HepG2 (cell line): ENCODE data around the gene NTF3. TPM values are rescaled to one million over a fixed set of nuclear protein-coding genes. Genes with fewer than 3 reads are reported as not detected.

Source experiments
- ATAC-seq: fragments of 200-7000 bp; cut with Tn5 transposase; 3 replicates; pipeline ENCODE4 v1.9.1; 2020; ENCODE audit warnings: mild to moderate bottlenecking, moderate library complexity
- BruUV-seq: library from RNA; stranded (reverse); fragments of 400-500 nt; replicated peaks from 2 replicates; lab custom pipeline; 2021; lab: Mats Ljungman, UMichigan
- CTCF ChIA-PET: fragments of 300-600 bp; formaldehyde crosslinking; extraction: SDS; loops from one replicate; lab custom pipeline; 2021; ENCODE audit warnings: low total read pairs, inconsistent platforms, low intra/inter-chr PET ratio; lab: Yijun Ruan, JAX
- POLR2A ChIA-PET: fragments of 350-600 bp; sonication (Branson Sonifier 250); formaldehyde crosslinking; loops from one replicate; lab custom pipeline; 2020; ENCODE audit warnings: antibody characterized with exemption, inconsistent platforms; lab: Yijun Ruan, JAX
- DNase-seq: peaks from one replicate; pipeline ENCODE4 v3.0.0-alpha.2; 2015; ENCODE audit warnings: low spot score
- FAIRE-seq: peaks from 3 replicates; lab custom pipeline; 2011; peaks lifted over from hg19 to GRCh38; lab: Jason Lieb, UNC
- H2AFZ ChIP-seq: one replicate; pipeline ENCODE4 v1.6.1; 2011; ENCODE audit warnings: low read length, inconsistent platforms
- H3K27ac ChIP-seq: fragments of 300-600 bp; 3 replicates; pipeline ENCODE4 v1.8.0; 2011; ENCODE audit warnings: mixed run types, mild to moderate bottlenecking, mixed read lengths, low read length, inconsistent platforms; ENCODE audit not compliant: insufficient read depth; ENCODE audit errors: extremely low read length
- H3K27me3 ChIP-seq, 2 experiments: fragments of 200-600 bp in 1 of 2; 2 replicates in 1 of 2; 3 replicates in 1 of 2; pipeline versions ENCODE4 v1.6.0 to v1.8.0; 2011; ENCODE audit warnings: low read length in 2 of 2, mild to moderate bottlenecking in 2 of 2, moderate library complexity in 2 of 2, inconsistent platforms in 1 of 2; ENCODE audit not compliant: insufficient read depth in 2 of 2, control insufficient read depth in 1 of 2
- H3K36me3 ChIP-seq, 2 experiments: fragments of 200-600 bp in 1 of 2; replicated peaks in 1 of 2; 2 replicates in 1 of 2; 3 replicates in 1 of 2; pipeline versions ENCODE4 v1.5.1 to v1.8.0; 2011; ENCODE audit warnings: low read length in 2 of 2, inconsistent platforms in 1 of 2; ENCODE audit not compliant: insufficient read depth in 2 of 2, control insufficient read depth in 1 of 2
- H3K4me1 ChIP-seq: 2 replicates; pipeline ENCODE4 v1.5.1; 2012; ENCODE audit warnings: low read length, inconsistent platforms; ENCODE audit not compliant: insufficient read depth
- H3K4me2 ChIP-seq: 2 replicates; pipeline ENCODE4 v1.6.0; 2011; ENCODE audit warnings: low read depth, low read length, inconsistent platforms
- H3K4me3 ChIP-seq, 3 experiments: fragments of 200-600 bp in 1 of 3; sonication (generic), shearing (Covaris generic) in 1 of 3; replicated peaks in 1 of 3; 2 replicates each; pipeline ENCODE4 v1.5.1; 2011 to 2016; ENCODE audit warnings: low read length in 3 of 3, inconsistent platforms in 2 of 3, low read depth in 2 of 3, mild to moderate bottlenecking in 2 of 3, control low read depth in 1 of 3, mixed read lengths in 1 of 3; ENCODE audit not compliant: insufficient read depth in 1 of 3
- H3K79me2 ChIP-seq: one replicate; pipeline ENCODE4 v1.6.1; 2011; ENCODE audit warnings: low read length, inconsistent platforms; ENCODE audit not compliant: insufficient read depth
- H3K9ac ChIP-seq: 2 replicates; pipeline ENCODE4 v1.6.0; 2011; ENCODE audit warnings: mild to moderate bottlenecking, low read depth, low read length, inconsistent platforms; ENCODE audit not compliant: insufficient read depth
- H3K9me3 ChIP-seq: 2 replicates; pipeline ENCODE4 v1.5.1; 2012; ENCODE audit warnings: mild to moderate bottlenecking, low read length
- H4K20me1 ChIP-seq: 2 replicates; pipeline ENCODE4 v1.6.0; 2011; ENCODE audit warnings: inconsistent platforms, mild to moderate bottlenecking, low read length, moderate library complexity; ENCODE audit not compliant: insufficient read depth
- AGO2 ChIP-seq: fragments of 200-400 bp; formaldehyde crosslinking; optimal IDR thresholded peaks from 2 replicates; pipeline ENCODE3; 2017; ENCODE audit warnings: mild to moderate bottlenecking, low read depth, low read length, moderate library complexity
- ARNT2 ChIP-seq: sonication (generic); formaldehyde crosslinking; IDR thresholded peaks from 2 replicates; pipeline ENCODE4 v1.8.0; 2022; ENCODE audit warnings: mild to moderate bottlenecking, low read depth, missing genetic modification reagents, moderate library complexity
- GATAD1 ChIP-seq: IDR thresholded peaks from 2 replicates; pipeline ENCODE4 v1.6.1; 2016; ENCODE audit warnings: missing genetic modification reagents, missing compliant biosample characterization
- JUN ChIP-seq: sonication (generic); formaldehyde crosslinking; IDR thresholded peaks from 2 replicates; pipeline ENCODE4 v1.4.0; 2020; ENCODE audit warnings: mild to moderate bottlenecking, missing genetic modification reagents
- MXI1 ChIP-seq: IDR thresholded peaks from 3 replicates; pipeline ENCODE4 v1.6.1; 2012; ENCODE audit warnings: low read depth, low read length, inconsistent platforms, borderline replicate concordance
- NBN ChIP-seq: fragments of 450-650 bp; conservative IDR thresholded peaks from 2 replicates; pipeline ENCODE4 v1.6.1; 2017
- NFE2L1 ChIP-seq: sonication (generic); formaldehyde crosslinking; IDR thresholded peaks from 2 replicates; pipeline ENCODE4 v1.4.0; 2020; ENCODE audit warnings: missing genetic modification reagents, mild to moderate bottlenecking, borderline replicate concordance
- TBP ChIP-seq: sonication (generic); formaldehyde crosslinking; IDR thresholded peaks from 2 replicates; pipeline ENCODE4 v1.5.0; 2020; ENCODE audit warnings: missing genetic modification reagents
- ZBTB21 ChIP-seq: sonication (generic); formaldehyde crosslinking; IDR thresholded peaks from 2 replicates; pipeline ENCODE4 v1.4.0; 2020; ENCODE audit warnings: missing genetic modification reagents
- ZFP41 ChIP-seq: sonication (generic); formaldehyde crosslinking; IDR thresholded peaks from 2 replicates; pipeline ENCODE4 v1.4.0; 2020; ENCODE audit warnings: mild to moderate bottlenecking, missing genetic modification reagents, borderline replicate concordance
- ZNF225 ChIP-seq: sonication (generic); formaldehyde crosslinking; IDR thresholded peaks from 2 replicates; pipeline ENCODE4 v1.4.0; 2020; ENCODE audit warnings: mild to moderate bottlenecking, missing genetic modification reagents
- ZNF431 ChIP-seq: sonication (generic); formaldehyde crosslinking; IDR thresholded peaks from 2 replicates; pipeline ENCODE4 v1.9.0; 2022; ENCODE audit warnings: missing genetic modification reagents, low read depth, mild to moderate bottlenecking, borderline replicate concordance
- ZNF44 ChIP-seq: sonication (generic); formaldehyde crosslinking; IDR thresholded peaks from 2 replicates; pipeline ENCODE4 v1.5.1; 2020; ENCODE audit warnings: mild to moderate bottlenecking, missing genetic modification reagents
- ZNF761 ChIP-seq: sonication (generic); formaldehyde crosslinking; conservative IDR thresholded peaks from 2 replicates; pipeline ENCODE4 v1.4.0; 2020; ENCODE audit warnings: mild to moderate bottlenecking, missing genetic modification reagents
- ZNF839 ChIP-seq: sonication (generic); formaldehyde crosslinking; IDR thresholded peaks from 2 replicates; pipeline ENCODE4 v1.4.0; 2020; ENCODE audit warnings: missing genetic modification reagents, mild to moderate bottlenecking, borderline replicate concordance
- WGBS: methylation state at CpG from one replicate; pipeline ENCODE4 v1.1.6; 2017; ENCODE audit warnings: low lambda C conversion rate; 5-methylcytosine and 5-hydroxymethylcytosine counted together
- in situ Hi-C: cut with HindIII; loops from 2 replicates; pipeline ENCODE4 v1.10.0; 2017; ENCODE audit warnings: low pct_unique_long_range_greater_than_20kb; ENCODE audit not compliant: extremely low pct_ligation_motif_present
- intact Hi-C: fragments of 100-400 bp; cut with micrococcal nuclease; formaldehyde crosslinking; loops from one replicate; pipeline ENCODE4 v1.10.0; 2022; ENCODE audit not compliant: unreplicated experiment
- polyA plus RNA-seq, 8 experiments: library from polyadenylated mRNA; depleted of rRNA in 3 of 8; stranded (reverse) in 7 of 8; unstranded in 1 of 8; fragments of >200 nt; fragmentation: Illumina TruSeq in 4 of 8; extraction: Trizol in 4 of 8; gene quantifications; 2 replicates each; pipeline versions ENCODE4 v1.2.1 to v1.2.3, GENCODE V29; 2011 to 2016; ENCODE audit warnings: low read depth in 4 of 8, missing spikeins in 1 of 8, mixed read lengths in 1 of 8; ENCODE audit not compliant: insufficient read depth in 1 of 8
- total RNA-seq, 5 experiments: library from RNA; depleted of rRNA; stranded (reverse); fragments of >200 nt; fragmentation: Illumina TruSeq; extraction: Trizol; gene quantifications; 2 replicates each; pipeline ENCODE4 v1.2.3, GENCODE V29; 2016; ENCODE audit warnings: low read depth in 1 of 5

NTF3 gene
- total and polyA plus RNA-seq, 2 of the 13 experiments (the other 11 are each of a cell fraction or from before 2014, with no cell fraction given): not detected

GRCh38 chr12:5478081-5478706 is 46.3 kb downstream of the NTF3 start:
- no TSS peak for BruUV-seq
- WGBS: 13% methylated on average over 8 of the region's 8 CpGs
- intact Hi-C loops: no loop called here
- Histone ChIP-seq H3K4me1 (no peaks in the 10 kb centered on the region), H3K27ac (no peak overlapping the region), H3K9ac (no peak overlapping the region), H3K36me3 (no peaks in the 10 kb centered on the region), H3K9me3 (no peaks in the 10 kb centered on the region), H3K27me3 (peaks cover 2 to 4% of the 10 kb centered on the region in 2 experiments; a peak in 2 of 5 replicates), H3K79me2 (no peaks in the 10 kb centered on the region), H2AFZ (no peak overlapping the region), H3K4me3 (no peak overlapping the region), H3K4me2 (no peak overlapping the region), H4K20me1 (no peaks in the 10 kb centered on the region)
- in situ Hi-C loops: no loop called here
- ChIA-PET CTCF (no interaction called here), POLR2A (no interaction called here)
- TF ChIP-seq ZNF431 (CRISPR knock-in tag) (no peak), MXI1 (no peak), ZNF44 (CRISPR knock-in tag) (no peak), ZNF839 (no peak), ZNF225 (CRISPR knock-in tag) (no peak), ARNT2 (CRISPR knock-in tag) (no peak), ZBTB21 (CRISPR knock-in tag) (no peak), ZNF761 (CRISPR knock-in tag) (no peak), JUN (CRISPR knock-in tag) (no peak), ZFP41 (CRISPR knock-in tag) (no peak), NFE2L1 (no peak), AGO2 (no peak), NBN (no peak), TBP (CRISPR knock-in tag) (no peak), GATAD1 (CRISPR knock-in tag) (no peak)
- DNase-seq: no peak
- ATAC-seq: no peak
- FAIRE-seq: no peak
